HT-29 (cell line): Measurements from ENCODE around the gene KRTAP1-5. TPM values are rescaled to one million over a fixed set of nuclear protein-coding genes. Genes with fewer than 3 reads are reported as not detected.
"Not testable (repeated sequence)": the region's sequence is repeated elsewhere in the genome, so short reads cannot be mapped to it uniquely, and the experiment has no call there.

Source experiments
- DNase-seq: peaks from one replicate; pipeline ENCODE4 v3.0.0-alpha.2; 2015; ENCODE audit warnings: low spot score
- small RNA-seq: library from RNA; depleted of rRNA; stranded (forward); fragments of <200 nt; gene quantifications from one replicate; pipeline ENCODE3, GENCODE V24; 2014
- total RNA-seq: library from RNA; depleted of rRNA; stranded (reverse); fragments of >200 nt; shearing (Covaris generic); gene quantifications from 2 replicates; pipeline ENCODE4 v1.2.3, GENCODE V29; 2014; rRNA removed

The KRTAP1-5 gene
- total RNA-seq, 1 experiment from 2014 or later: not detected

GRCh38 chr17:41004397-41004796, 22.6 kb downstream of the KRTAP1-5 start:
- DNase-seq: no peak

- no peak for DNase-seq
These were observed 23.1 kb downstream of the KRTAP1-5 start for GRCh38 chr17:41003926-41004325.

GRCh38 chr17:41002814-41003213, 24.2 kb downstream of the KRTAP1-5 start:
- DNase-seq: peak; percentile 36

GRCh38 chr17:41001795-41002194, 25.2 kb downstream of the KRTAP1-5 start:
- DNase-seq: no peak

- not testable (repeated sequence) for DNase-seq
These were observed 27.4 kb downstream of the KRTAP1-5 start, which contains the start of gene KRTAP3-2 for GRCh38 chr17:40999563-40999962. TSS of gene KRTAP3-2 (minus strand) at chr17:40999906. CDS start at chr17:40999853, 53 bp downstream.

GRCh38 chr17:40997361-40997760, 29.6 kb downstream of the KRTAP1-5 start:
- DNase-seq: no peak

- no peak for DNase-seq
These were observed 30.2 kb downstream of the KRTAP1-5 start for GRCh38 chr17:40996829-40997228.

- DNase-seq: no peak
These were observed 31.9 kb downstream of the KRTAP1-5 start for GRCh38 chr17:40995116-40995515.

- DNase-seq: no peak
These were observed 33.2 kb downstream of the KRTAP1-5 start, which contains the start of gene KRTAP3-3 for GRCh38 chr17:40993839-40994238. TSS of gene KRTAP3-3 (minus strand) at chr17:40994164. CDS start at chr17:40994097, 67 bp downstream.

- no peak for DNase-seq
These were observed 33.9 kb downstream of the KRTAP1-5 start for GRCh38 chr17:40993084-40993483.

- DNase-seq: no peak
These were observed 34.3 kb downstream of the KRTAP1-5 start for GRCh38 chr17:40992666-40993065.

- no peak for DNase-seq
These were observed 40.1 kb downstream of the KRTAP1-5 start for GRCh38 chr17:40986920-40987319.

- DNase-seq: no peak
These were observed 42.8 kb downstream of the KRTAP1-5 start, which contains the start of gene KRT40 for GRCh38 chr17:40984226-40984625. TSS of gene KRT40 (minus strand) at chr17:40984326. CDS start at chr17:40984273, 53 bp downstream.

GRCh38 chr17:40981115-40981514, 45.9 kb downstream of the KRTAP1-5 start:
- DNase-seq: no peak

GRCh38 chr17:40980596-40980995, 46.4 kb downstream of the KRTAP1-5 start:
- DNase-seq: no peak

- DNase-seq: no peak
These were observed 46.9 kb downstream of the KRTAP1-5 start for GRCh38 chr17:40980117-40980516.

- DNase-seq: no peak
These were observed 48.3 kb downstream of the KRTAP1-5 start for GRCh38 chr17:40978575-40979151.

Small RNAs within 50 kb of the gene (small RNA-seq; reads per million reads assigned to genes)
- gene KRTAP3-4P: not detected

Other genes with a start within 250 kb of the KRTAP1-5 start
- not detected in 2 replicates for gene KRT27, start 244.7 kb downstream of the KRTAP1-5 start, total RNA-seq
- not detected in 2 replicates for gene KRT28, start 227.2 kb downstream of the KRTAP1-5 start, total RNA-seq
- gene KRT10, start 204.6 kb downstream of the KRTAP1-5 start, total RNA-seq: 14.7 and 17.7 TPM in 2 replicates
- 0.33 and 0.39 TPM in 2 replicates for gene KRT12, start 160.0 kb downstream of the KRTAP1-5 start, total RNA-seq
- 189 and 203 TPM in 2 replicates for gene KRT20, start 142.0 kb downstream of the KRTAP1-5 start, total RNA-seq
- gene KRT23, start 89.6 kb downstream of the KRTAP1-5 start, total RNA-seq: 3.3 and 4.1 TPM in 2 replicates
- not detected in 2 replicates for gene KRT39, start 60.3 kb downstream of the KRTAP1-5 start, total RNA-seq
- 2.4 and 2.7 TPM in 2 replicates for gene KRT40, start 42.9 kb downstream of the KRTAP1-5 start, total RNA-seq
- not detected in 2 replicates for gene KRTAP3-3, start 33.0 kb downstream of the KRTAP1-5 start, total RNA-seq
- gene KRTAP3-2, start 27.3 kb downstream of the KRTAP1-5 start, total RNA-seq: not detected in 2 replicates
- not detected in 2 replicates for gene KRTAP3-1, start 18.1 kb downstream of the KRTAP1-5 start, total RNA-seq
- gene KRTAP1-4, start 3.0 kb upstream of the KRTAP1-5 start, total RNA-seq: not detected in 2 replicates
- not detected in 2 replicates for gene KRTAP1-3, start 7.7 kb upstream of the KRTAP1-5 start, total RNA-seq
- 0.42 and 0.64 TPM in 2 replicates for gene KRTAP1-1, start 14.2 kb upstream of the KRTAP1-5 start, total RNA-seq
- not detected in 2 replicates for gene KRTAP2-1, start 20.1 kb upstream of the KRTAP1-5 start, total RNA-seq
- gene KRTAP2-2, start 28.0 kb upstream of the KRTAP1-5 start, total RNA-seq: not detected in 2 replicates
- not detected in 2 replicates for gene KRTAP2-3, start 32.9 kb upstream of the KRTAP1-5 start, total RNA-seq
- not detected in 2 replicates for gene KRTAP2-4, start 38.7 kb upstream of the KRTAP1-5 start, total RNA-seq
- not detected in 2 replicates for gene KRTAP4-7, start 56.9 kb upstream of the KRTAP1-5 start, total RNA-seq
- not detected in 2 replicates for gene KRTAP4-8, start 70.9 kb upstream of the KRTAP1-5 start, total RNA-seq
- gene KRTAP4-16, start 75.0 kb upstream of the KRTAP1-5 start, total RNA-seq: not detected in 2 replicates
- not detected in 2 replicates for gene KRTAP4-9, start 78.2 kb upstream of the KRTAP1-5 start, total RNA-seq
- not detected in 2 replicates for gene KRTAP4-11, start 91.2 kb upstream of the KRTAP1-5 start, total RNA-seq
- gene KRTAP4-12, start 97.0 kb upstream of the KRTAP1-5 start, total RNA-seq: not detected in 2 replicates
- gene KRTAP4-6, start 113.3 kb upstream of the KRTAP1-5 start, total RNA-seq: not detected in 2 replicates
- not detected in 2 replicates for gene KRTAP4-5, start 122.6 kb upstream of the KRTAP1-5 start, total RNA-seq
- gene KRTAP4-4, start 133.5 kb upstream of the KRTAP1-5 start, total RNA-seq: not detected in 2 replicates
- gene KRTAP4-3, start 141.0 kb upstream of the KRTAP1-5 start, total RNA-seq: not detected in 2 replicates
- gene KRTAP4-2, start 151.0 kb upstream of the KRTAP1-5 start, total RNA-seq: not detected in 2 replicates
- gene KRTAP4-1, start 157.7 kb upstream of the KRTAP1-5 start, total RNA-seq: not detected in 2 replicates
- gene KRTAP9-1, start 162.7 kb upstream of the KRTAP1-5 start, total RNA-seq: not detected in 2 replicates
- gene KRTAP9-2, start 199.4 kb upstream of the KRTAP1-5 start, total RNA-seq: not detected in 2 replicates
- gene KRTAP9-3, start 205.2 kb upstream of the KRTAP1-5 start, total RNA-seq: not detected in 2 replicates
- gene KRTAP9-8, start 210.8 kb upstream of the KRTAP1-5 start, total RNA-seq: not detected in 2 replicates
- gene KRTAP9-4, start 222.5 kb upstream of the KRTAP1-5 start, total RNA-seq: not detected in 2 replicates
- not detected in 2 replicates for gene KRTAP9-9, start 228.2 kb upstream of the KRTAP1-5 start, total RNA-seq
- gene KRTAP9-6, start 238.2 kb upstream of the KRTAP1-5 start, total RNA-seq: not detected in 2 replicates
- gene KRTAP9-7, start 248.5 kb upstream of the KRTAP1-5 start, total RNA-seq: not detected in 2 replicates